Glutamatergic neuron (in vitro differentiated cells): ENCODE results near the gene ZFYVE28. TPM values are rescaled to one million over a fixed set of nuclear protein-coding genes. Genes with fewer than 3 reads are reported as not detected.
A peak's percentile ranks its signal among the peaks of the same experiment; 100 is the strongest.

Experiments used
- DNase-seq: peaks from one replicate; pipeline ENCODE4 v3.0.0; 2022
- H3K27ac Mint-ChIP-seq: one replicate; pipeline ENCODE4 v1.8.0; 2020; ENCODE audit warnings: mild to moderate bottlenecking, mixed read lengths, inconsistent platforms; ENCODE audit not compliant: unreplicated experiment
- H3K27me3 Mint-ChIP-seq: one replicate; pipeline ENCODE4 v1.8.0; 2020; ENCODE audit warnings: mild to moderate bottlenecking, moderate library complexity, mixed read lengths, inconsistent platforms; ENCODE audit not compliant: unreplicated experiment
- H3K36me3 Mint-ChIP-seq: one replicate; pipeline ENCODE4 v1.8.0; 2020; ENCODE audit warnings: mild to moderate bottlenecking, mixed read lengths, inconsistent platforms; ENCODE audit not compliant: unreplicated experiment
- H3K4me1 Mint-ChIP-seq: one replicate; pipeline ENCODE4 v1.8.0; 2020; ENCODE audit warnings: mild to moderate bottlenecking, low read depth, mixed read lengths, inconsistent platforms; ENCODE audit not compliant: unreplicated experiment
- H3K4me3 Mint-ChIP-seq: one replicate; pipeline ENCODE4 v1.8.0; 2020; ENCODE audit warnings: mild to moderate bottlenecking, mixed read lengths, inconsistent platforms; ENCODE audit not compliant: unreplicated experiment
- H3K9me3 Mint-ChIP-seq: one replicate; pipeline ENCODE4 v1.8.0; 2020; ENCODE audit warnings: mild to moderate bottlenecking, moderate library complexity, mixed read lengths, inconsistent platforms; ENCODE audit not compliant: unreplicated experiment
- CTCF ChIP-seq: fragments of 200-600 bp; sonication (generic); IDR thresholded peaks from one replicate; pipeline ENCODE4 v1.5.0; 2021; ENCODE audit not compliant: partially characterized antibody, unreplicated experiment
- total RNA-seq: library from RNA; stranded (reverse); fragmentation: NEBNext Ultra II Directional; extraction: Animal tissue kit (Norgen Biotek cat#: 25700); gene quantifications from one replicate; pipeline ENCODE4 v1.2.1, GENCODE V29; 2021; ENCODE audit not compliant: unreplicated experiment

The ZFYVE28 gene
- total RNA-seq, 1 donor from 2014 or later = 4.8 TPM

- H3K27ac Mint-ChIP-seq = no peak overlapping the region
- H3K4me3 Mint-ChIP-seq = peak overlapping the region; percentile 78
Observed at GRCh38 chr4:2415881-2416563, 2.4 kb downstream of the ZFYVE28 start.

GRCh38 chr4:2415213-2415612, 3.2 kb downstream of the ZFYVE28 start:
- no peak overlapping the region for H3K27ac Mint-ChIP-seq
- H3K27me3 Mint-ChIP-seq = peaks cover 27% of the 10 kb centered on the region
- peaks cover 6% of the 10 kb centered on the region for H3K36me3 Mint-ChIP-seq
- no peak for DNase-seq
- H3K4me1 Mint-ChIP-seq = peaks cover 11% of the 10 kb centered on the region
- H3K9me3 Mint-ChIP-seq = peaks cover 20% of the 10 kb centered on the region
- TF ChIP-seq CTCF = no peak
- no peak overlapping the region for H3K4me3 Mint-ChIP-seq

More at GRCh38 chr4:2415881-2416563, 2.4 kb downstream of the ZFYVE28 start:
- H3K4me1 Mint-ChIP-seq = peaks cover 11% of the 10 kb centered on the region
- no peak for TF ChIP-seq CTCF
- H3K36me3 Mint-ChIP-seq = peaks cover 6% of the 10 kb centered on the region
- peaks cover 20% of the 10 kb centered on the region for H3K9me3 Mint-ChIP-seq
- H3K27me3 Mint-ChIP-seq = peaks cover 30% of the 10 kb centered on the region
- DNase-seq = no peak

- TF ChIP-seq CTCF = no peak
- no peak for DNase-seq
- Mint-ChIP-seq H3K4me1 (peaks cover 8% of the 10 kb centered on the region), H3K36me3 (no peaks in the 10 kb centered on the region), H3K27me3 (peaks cover 20% of the 10 kb centered on the region), H3K4me3 (no peak overlapping the region), H3K27ac (no peak overlapping the region), H3K9me3 (peaks cover 12% of the 10 kb centered on the region)
Observed at GRCh38 chr4:2413821-2414610, 4.4 kb downstream of the ZFYVE28 start.

- DNase-seq = peak; percentile 55
- peaks cover 20% of the 10 kb centered on the region for H3K27me3 Mint-ChIP-seq
- peaks cover 11% of the 10 kb centered on the region for H3K9me3 Mint-ChIP-seq
- H3K27ac Mint-ChIP-seq = no peak overlapping the region
- H3K4me3 Mint-ChIP-seq = peak overlapping the region; percentile 36
- peaks cover 8% of the 10 kb centered on the region for H3K4me1 Mint-ChIP-seq
- no peak for TF ChIP-seq CTCF
- H3K36me3 Mint-ChIP-seq = no peaks in the 10 kb centered on the region
Observed at GRCh38 chr4:2412885-2413716, 5.3 kb downstream of the ZFYVE28 start.
